Erythroblast (primary cell): ENCODE data around the gene FLT3LG.
"Not testable (repeated sequence)": the region's sequence is repeated elsewhere in the genome, so short reads cannot be mapped to it uniquely, and the experiment has no call there.

ENCODE experiments used
- DNase-seq, 2 experiments: peaks; one replicate each; lab custom pipeline; 2025; lab: John Stamatoyannopoulos, UW
- GATA1 ChIP-seq: IDR thresholded peaks from 2 replicates; pipeline ENCODE4 v1.6.1; 2011; ENCODE audit warnings: low read depth, mild to moderate bottlenecking, control low read depth, low read length, moderate library complexity
- POLR2A ChIP-seq: IDR thresholded peaks from 2 replicates; pipeline ENCODE4 v1.6.1; 2011; ENCODE audit warnings: mild to moderate bottlenecking, low read length

The FLT3LG gene

DNA sequence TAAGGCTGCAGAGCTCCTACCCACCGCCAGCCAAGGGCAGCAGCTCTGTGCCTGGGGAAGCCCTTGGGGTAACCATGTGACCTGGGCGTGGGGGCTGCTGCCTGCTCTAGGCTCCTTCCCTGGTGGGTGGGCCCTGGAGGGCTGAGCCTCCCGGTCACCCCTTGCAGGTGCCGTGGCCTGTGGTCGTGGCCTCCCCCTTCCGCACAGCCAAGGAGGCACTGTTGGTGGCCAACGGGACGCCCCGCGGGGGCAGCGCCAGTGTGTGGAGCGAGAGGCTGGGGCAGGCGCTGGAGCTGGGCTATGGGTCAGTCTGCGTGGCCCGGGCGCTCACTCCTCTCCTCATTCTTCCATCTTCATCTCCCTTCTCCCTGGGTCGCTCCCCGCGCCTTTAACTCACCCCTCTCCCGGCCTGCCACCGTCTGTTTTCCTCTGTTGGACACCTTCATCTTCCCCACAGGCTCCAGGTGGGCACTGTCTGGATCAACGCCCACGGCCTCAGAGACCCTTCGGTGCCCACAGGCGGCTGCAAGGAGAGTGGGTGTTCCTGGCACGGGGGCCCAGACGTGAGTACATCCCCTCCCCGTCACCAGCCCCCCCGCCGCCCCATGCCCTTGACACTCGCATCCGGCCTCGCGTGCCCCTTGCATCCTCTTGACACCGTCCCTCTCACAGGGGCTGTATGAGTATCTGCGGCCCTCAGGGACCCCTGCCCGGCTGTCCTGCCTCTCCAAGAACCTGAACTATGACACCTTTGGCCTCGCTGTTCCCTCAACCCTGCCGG, 9.9 kb upstream of the FLT3LG start:
- DNase-seq = no peak
- TF ChIP-seq POLR2A = no peak
- no peak for TF ChIP-seq GATA1

DNA sequence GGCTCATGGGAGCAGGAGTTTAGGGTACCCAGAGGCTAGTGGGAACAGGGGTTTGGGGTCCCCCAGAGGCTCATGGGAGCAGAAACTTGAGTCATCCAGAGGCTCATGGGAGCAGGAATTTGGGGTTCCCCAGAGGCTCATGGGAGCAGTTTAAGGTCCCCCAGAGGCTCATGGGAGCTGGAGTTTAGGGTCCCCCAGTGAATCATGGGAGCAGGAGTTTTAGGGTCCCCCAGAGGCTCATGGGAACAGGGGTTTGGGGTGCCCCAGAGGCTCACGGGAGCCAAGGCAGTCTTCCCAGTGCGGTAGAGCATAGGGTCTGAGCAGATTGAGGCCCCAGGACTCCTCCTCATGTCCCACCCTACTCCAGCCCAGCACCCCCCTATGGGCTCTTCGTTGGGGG, 8.6 kb upstream of the FLT3LG start:
- no peak for DNase-seq
- TF ChIP-seq GATA1 (no peak), POLR2A (no peak)

DNA sequence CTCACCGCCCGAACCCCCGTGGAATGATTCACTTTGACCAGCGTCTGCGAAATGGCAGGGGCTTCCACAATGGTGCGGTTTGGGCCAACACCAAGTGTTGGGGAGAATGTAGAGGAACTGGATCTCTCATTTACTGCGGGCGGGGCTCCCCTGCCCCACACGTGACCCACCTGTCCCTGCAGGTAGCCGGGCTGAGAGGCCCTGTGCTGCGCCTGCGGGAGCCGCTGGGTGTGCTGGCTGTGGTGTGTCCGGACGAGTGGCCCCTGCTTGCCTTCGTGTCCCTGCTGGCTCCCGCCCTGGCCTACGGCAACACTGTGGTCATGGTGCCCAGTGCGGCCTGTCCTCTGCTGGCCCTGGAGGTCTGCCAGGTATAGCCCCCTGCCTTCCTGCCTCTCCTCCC, 5.8 kb upstream of the FLT3LG start:
- TF ChIP-seq GATA1 (no peak), POLR2A (no peak)
- DNase-seq = no peak

DNA sequence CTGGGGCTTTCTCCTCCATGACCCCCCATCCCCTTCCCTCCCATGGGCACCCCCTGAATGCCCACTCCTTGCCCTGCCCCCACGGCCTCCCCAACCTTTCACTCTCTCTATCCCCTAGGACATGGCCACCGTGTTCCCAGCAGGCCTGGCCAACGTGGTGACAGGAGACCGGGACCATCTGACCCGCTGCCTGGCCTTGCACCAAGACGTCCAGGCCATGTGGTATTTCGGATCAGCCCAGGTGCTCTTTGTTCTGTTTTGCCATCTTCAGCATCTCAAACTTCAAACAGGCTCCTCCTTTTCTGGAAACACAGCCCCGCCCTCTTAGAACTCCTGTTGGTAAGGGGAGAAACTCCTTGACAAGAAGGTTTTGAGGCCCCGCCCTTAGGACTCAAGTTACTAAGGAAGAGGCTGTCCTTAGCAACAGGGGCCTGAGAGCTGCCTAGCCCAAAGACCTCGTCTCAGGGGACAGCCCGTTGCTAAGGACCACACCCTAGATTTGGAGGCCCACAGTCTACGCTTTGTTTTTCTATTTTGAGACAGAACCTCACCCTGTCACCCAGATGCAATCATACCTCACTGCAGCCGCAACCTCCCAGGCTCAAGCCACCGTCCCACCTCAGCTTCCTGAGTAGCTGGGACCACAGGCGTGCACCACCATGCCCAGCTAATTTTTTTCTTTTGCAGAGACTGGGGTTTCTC, 5.1 kb upstream of the FLT3LG start:
- DNase-seq = peak; percentile 86 to 89
- TF ChIP-seq POLR2A (no peak), GATA1 (no peak)

DNA sequence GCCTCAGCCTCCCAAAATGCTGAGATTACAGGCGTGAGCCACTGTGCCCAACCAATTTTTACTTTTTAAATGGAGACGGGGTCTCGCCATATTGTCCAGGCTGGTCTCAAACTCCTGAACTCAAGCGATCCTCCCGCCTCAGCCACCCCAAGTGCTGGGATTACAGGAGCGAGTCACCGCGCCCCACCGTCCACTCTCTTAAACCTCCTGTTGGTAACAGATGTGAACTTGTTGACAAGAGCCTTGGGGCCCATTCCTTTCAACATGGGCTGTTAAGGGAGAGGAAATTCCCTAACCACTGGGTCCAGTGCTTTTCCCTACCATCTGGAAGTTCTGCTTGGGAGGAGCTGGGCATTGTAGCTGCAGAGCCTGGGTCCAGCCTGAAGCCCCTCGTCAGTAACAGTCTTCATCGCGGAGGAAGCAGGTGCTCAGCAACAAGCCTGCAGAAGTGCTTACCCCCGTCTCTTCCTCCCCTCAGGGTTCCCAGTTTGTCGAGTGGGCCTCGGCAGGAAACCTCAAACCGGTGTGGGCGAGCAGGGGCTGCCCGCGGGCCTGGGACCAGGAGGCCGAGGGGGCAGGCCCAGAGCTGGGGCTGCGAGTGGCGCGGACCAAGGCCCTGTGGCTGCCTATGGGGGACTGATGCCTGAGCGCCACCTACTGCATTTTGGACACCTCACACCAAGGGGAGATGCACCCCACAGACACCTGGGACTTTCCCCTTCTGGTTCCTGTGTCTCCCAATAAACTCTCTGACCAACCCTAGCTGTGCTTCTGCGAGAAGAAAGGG, 4.0 kb upstream of the FLT3LG start:
- no peak for DNase-seq
- TF ChIP-seq POLR2A (no peak), GATA1 (no peak)

DNA sequence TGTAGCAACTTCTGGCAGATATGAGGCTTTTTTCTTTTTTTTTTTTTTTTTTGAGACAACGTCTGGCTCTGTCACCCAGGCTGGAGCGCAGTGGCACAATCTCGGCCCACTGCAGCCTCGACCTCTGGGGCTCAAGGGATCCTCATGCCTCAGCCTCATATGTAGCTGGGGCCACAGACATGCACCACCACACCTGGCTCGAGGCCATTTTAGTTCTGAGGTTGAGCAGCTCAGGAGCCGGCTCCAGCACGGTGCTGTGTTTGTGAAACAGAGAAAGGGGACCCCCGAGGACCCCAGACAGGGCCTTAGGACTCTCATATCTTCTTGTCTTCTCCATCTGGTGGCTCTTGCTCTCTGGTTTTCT, 3.4 kb upstream of the FLT3LG start:
- no peak for TF ChIP-seq POLR2A
- no peak for TF ChIP-seq GATA1
- DNase-seq = no peak

DNA sequence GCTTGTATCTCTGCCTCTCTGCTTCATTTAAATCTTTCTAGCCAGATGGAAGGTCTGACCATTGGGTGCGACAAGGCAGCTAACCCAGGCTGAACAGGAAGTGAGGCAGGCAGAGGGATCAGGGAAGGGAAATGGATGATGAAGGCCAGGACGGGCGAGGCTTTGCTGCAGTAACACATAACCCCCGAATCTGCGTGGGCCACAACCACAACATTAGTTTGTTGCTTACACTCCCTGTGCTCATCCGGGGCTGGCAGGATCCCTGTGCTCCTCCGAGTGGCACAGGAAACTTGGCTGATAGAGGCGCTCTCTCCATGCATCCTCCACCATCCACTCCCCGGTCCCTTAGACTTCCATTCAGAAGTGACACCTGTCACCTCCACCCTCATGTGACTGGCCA, 1.1 kb upstream of the FLT3LG start:
- no peak for DNase-seq
- no peak for TF ChIP-seq GATA1
- TF ChIP-seq POLR2A = no peak

DNA sequence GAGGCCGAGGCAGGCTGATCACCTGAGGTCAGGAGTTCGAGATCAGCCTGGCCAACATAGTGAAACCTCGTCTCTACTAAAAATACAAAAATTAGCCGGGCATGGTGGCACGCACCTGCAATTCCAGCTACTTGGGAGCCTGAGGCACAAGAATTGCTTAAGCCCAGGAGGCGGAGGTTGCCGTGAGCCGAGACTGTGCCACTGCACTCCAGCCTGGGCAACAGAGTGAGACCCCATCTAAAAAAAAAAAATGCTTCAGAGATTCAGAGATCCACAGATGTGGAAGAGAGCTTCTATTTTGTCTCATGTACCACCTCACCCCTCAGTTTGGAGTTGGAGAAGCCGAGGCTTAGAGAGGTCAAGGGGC, 531 bp upstream of the FLT3LG start:
- DNase-seq = not testable (repeated sequence)

DNA sequence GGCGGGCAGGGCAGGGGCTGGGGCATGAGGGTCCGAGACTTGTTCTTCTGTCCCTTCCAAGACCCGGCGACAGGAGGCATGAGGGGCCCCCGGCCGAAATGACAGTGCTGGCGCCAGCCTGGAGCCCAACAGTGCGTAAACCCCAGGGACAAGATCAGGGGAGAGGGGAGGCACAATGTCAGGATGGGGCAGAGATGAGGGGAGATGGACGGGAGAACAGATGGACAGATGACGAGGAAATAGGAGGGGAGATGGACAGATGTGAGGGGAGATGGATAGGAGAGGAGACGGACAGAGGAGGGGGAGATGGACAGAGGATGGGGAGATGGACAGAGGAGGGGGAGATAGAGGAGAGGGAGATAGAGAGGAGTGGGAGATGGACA, 518 bp downstream of the FLT3LG start:
- no peak for DNase-seq
- no peak for TF ChIP-seq GATA1
- no peak for TF ChIP-seq POLR2A

DNA sequence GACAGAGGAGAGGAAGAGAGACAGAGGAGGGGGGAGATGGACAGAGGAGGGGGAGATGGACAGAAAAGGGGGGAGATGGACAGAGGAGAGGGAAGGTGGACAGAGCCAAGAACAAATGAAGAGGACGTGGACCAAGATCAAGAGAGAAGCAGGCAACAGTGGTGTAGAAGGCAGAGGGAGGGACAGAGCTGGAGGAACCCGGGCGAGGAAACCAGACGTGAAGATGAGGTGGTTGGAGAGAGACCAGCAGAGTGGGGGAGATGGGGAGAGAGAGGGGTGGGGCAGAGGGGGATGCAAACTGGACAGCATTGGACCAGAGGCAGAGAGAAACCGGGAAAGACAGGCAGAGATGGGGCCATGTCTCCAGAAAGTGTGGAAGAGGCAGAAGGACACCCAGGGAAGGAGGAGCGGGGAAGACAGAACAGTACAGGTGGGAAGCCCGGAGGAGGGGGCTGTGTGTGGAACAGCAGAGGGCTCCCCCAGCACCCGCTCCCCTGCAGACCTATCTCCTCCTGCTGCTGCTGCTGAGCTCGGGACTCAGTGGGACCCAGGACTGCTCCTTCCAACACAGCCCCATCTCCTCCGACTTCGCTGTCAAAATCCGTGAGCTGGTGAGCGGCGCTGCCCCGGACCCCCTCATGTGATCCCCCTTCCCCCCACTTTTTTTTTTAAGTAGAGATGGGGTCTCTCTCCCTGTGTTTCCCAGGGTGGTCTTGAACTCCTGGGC, 1.3 kb downstream of the FLT3LG start:
- DNase-seq = no peak
- no peak for TF ChIP-seq POLR2A
- no peak for TF ChIP-seq GATA1

DNA sequence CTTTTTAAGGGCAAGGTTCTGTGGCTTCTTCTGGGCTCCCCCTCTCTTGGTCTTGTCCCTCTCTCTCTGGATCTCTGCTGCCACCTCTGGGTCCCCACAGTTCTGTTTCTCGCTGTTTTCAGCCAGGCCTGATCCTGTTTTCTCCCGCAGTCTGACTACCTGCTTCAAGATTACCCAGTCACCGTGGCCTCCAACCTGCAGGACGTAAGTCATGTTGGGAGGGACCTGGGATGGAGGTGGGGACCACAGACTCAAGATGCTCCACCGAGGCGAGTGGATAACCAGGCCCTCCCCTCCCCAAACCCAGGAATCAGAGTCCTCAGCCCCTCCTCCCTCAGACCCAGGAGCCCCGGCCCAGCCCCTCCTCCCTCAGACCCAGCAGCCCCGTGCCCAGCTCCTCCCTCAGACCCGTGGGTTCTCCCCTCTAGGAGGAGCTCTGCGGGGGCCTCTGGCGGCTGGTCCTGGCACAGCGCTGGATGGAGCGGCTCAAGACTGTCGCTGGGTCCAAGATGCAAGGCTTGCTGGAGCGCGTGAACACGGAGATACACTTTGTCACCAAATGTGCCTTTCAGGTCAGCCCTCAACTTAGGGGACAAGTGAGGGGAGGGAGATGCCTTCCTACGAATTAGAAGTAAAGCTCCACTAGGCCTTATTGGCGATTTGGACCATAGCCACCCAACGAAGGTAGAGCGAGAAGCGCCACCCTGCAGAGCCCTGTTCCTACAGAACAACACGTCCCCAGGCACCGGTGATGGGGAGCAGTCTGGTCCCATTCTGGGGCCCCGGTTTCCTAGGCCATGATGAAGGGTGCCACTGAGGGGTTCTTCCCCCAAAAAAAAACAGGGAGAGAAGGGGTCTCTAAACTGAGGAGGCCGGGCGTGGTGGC, 2.2 kb downstream of the FLT3LG start:
- peak in 1 of 2 experiments; percentile 62 for DNase-seq
- TF ChIP-seq POLR2A = no peak
- TF ChIP-seq GATA1 = no peak

DNA sequence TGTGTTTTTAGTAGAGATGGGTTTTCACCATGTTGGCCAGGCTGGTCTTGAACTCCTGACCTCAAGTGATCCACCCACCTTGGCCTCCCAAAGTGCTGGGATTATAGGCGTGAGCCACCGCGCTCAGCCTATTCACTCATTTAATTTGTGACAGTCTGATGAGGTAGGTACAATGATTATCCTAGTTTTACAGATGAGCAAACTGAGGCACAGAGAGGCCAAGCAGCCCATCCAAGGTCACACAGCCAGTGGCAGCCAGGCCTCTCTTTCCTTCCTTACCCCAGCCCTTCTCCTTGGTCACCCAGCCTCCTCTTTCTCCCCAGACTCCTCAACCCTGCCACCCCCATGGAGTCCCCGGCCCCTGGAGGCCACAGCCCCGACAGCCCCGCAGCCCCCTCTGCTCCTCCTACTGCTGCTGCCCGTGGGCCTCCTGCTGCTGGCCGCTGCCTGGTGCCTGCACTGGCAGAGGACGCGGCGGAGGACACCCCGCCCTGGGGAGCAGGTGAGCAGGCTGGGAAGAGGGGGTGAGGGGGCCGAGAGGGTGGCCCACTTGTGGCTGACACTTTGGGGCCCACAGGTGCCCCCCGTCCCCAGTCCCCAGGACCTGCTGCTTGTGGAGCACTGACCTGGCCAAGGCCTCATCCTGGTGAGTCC, 6.1 kb downstream of the FLT3LG start:
- no peak for DNase-seq
- TF ChIP-seq POLR2A (no peak), GATA1 (no peak)
